Neural progenitor cell (in vitro differentiated cells): ENCODE measurements around the gene RNF123.

ENCODE experiments used
- CTCF ChIP-seq: fragments of 200-600 bp; sonication (generic); IDR thresholded peaks from 2 replicates; pipeline ENCODE4 v1.5.1; 2017; ENCODE audit warnings: antibody characterized with exemption, mild to moderate bottlenecking
- EZH2 ChIP-seq: fragments of 200-600 bp; sonication (generic); IDR thresholded peaks from 2 replicates; pipeline ENCODE4 v1.6.1; 2017; ENCODE audit warnings: antibody characterized with exemption, mild to moderate bottlenecking, moderate library complexity
- EZH2phosphoT487 ChIP-seq: fragments of 200-600 bp; sonication (generic); IDR thresholded peaks from 2 replicates; pipeline ENCODE4 v1.6.1; 2017; ENCODE audit warnings: antibody characterized with exemption

- TF ChIP-seq CTCF, result no peak
- no peak for TF ChIP-seq EZH2
- no peak for TF ChIP-seq EZH2phosphoT487
Observed at GRCh38 chr3:49644684-49645083, 44.7 kb upstream of the RNF123 start.
